ENCODE results near the gene EXOC1.

GRCh38 chr4:55837903-55838302 lies 15.5 kb upstream of the EXOC1 start:
- no peak for TF ChIP-seq CTCF (IDR thresholded peaks at IDR 0.05; ENCODE audit: low read depth, low read length, poor library complexity, severe bottlenecking)
- TF ChIP-seq EZH2phosphoT487 (IDR thresholded peaks at IDR 0.05; ENCODE audit: borderline replicate concordance, low read length): no peak
